HepG2 (cell line): Measurements from ENCODE around the gene MED13L. TPM values are rescaled to one million over a fixed set of nuclear protein-coding genes. Genes with fewer than 3 reads are reported as not detected.

Source experiments
- ATAC-seq: fragments of 200-7000 bp; cut with Tn5 transposase; 3 replicates; pipeline ENCODE4 v1.9.1; 2020; ENCODE audit warnings: mild to moderate bottlenecking, moderate library complexity
- BruUV-seq: library from RNA; stranded (reverse); fragments of 400-500 nt; replicated peaks from 2 replicates; lab custom pipeline; 2021; lab: Mats Ljungman, UMichigan
- CTCF ChIA-PET: fragments of 300-600 bp; formaldehyde crosslinking; extraction: SDS; loops from one replicate; lab custom pipeline; 2021; ENCODE audit warnings: low total read pairs, inconsistent platforms, low intra/inter-chr PET ratio; lab: Yijun Ruan, JAX
- POLR2A ChIA-PET: fragments of 350-600 bp; sonication (Branson Sonifier 250); formaldehyde crosslinking; loops from one replicate; lab custom pipeline; 2020; ENCODE audit warnings: antibody characterized with exemption, inconsistent platforms; lab: Yijun Ruan, JAX
- DNase-seq: peaks from one replicate; pipeline ENCODE4 v3.0.0-alpha.2; 2015; ENCODE audit warnings: low spot score
- FAIRE-seq: peaks from 3 replicates; lab custom pipeline; 2011; peaks lifted over from hg19 to GRCh38; lab: Jason Lieb, UNC
- H2AFZ ChIP-seq: one replicate; pipeline ENCODE4 v1.6.1; 2011; ENCODE audit warnings: low read length, inconsistent platforms
- H3K27ac ChIP-seq: fragments of 300-600 bp; 3 replicates; pipeline ENCODE4 v1.8.0; 2011; ENCODE audit warnings: mixed run types, mild to moderate bottlenecking, mixed read lengths, low read length, inconsistent platforms; ENCODE audit not compliant: insufficient read depth; ENCODE audit errors: extremely low read length
- H3K27me3 ChIP-seq, 2 experiments: fragments of 200-600 bp in 1 of 2; 2 replicates in 1 of 2; 3 replicates in 1 of 2; pipeline versions ENCODE4 v1.6.0 to v1.8.0; 2011; ENCODE audit warnings: low read length in 2 of 2, mild to moderate bottlenecking in 2 of 2, moderate library complexity in 2 of 2, inconsistent platforms in 1 of 2; ENCODE audit not compliant: insufficient read depth in 2 of 2, control insufficient read depth in 1 of 2
- H3K36me3 ChIP-seq, 2 experiments: fragments of 200-600 bp in 1 of 2; replicated peaks in 1 of 2; 2 replicates in 1 of 2; 3 replicates in 1 of 2; pipeline versions ENCODE4 v1.5.1 to v1.8.0; 2011; ENCODE audit warnings: low read length in 2 of 2, inconsistent platforms in 1 of 2; ENCODE audit not compliant: insufficient read depth in 2 of 2, control insufficient read depth in 1 of 2
- H3K4me1 ChIP-seq: 2 replicates; pipeline ENCODE4 v1.5.1; 2012; ENCODE audit warnings: low read length, inconsistent platforms; ENCODE audit not compliant: insufficient read depth
- H3K4me2 ChIP-seq: 2 replicates; pipeline ENCODE4 v1.6.0; 2011; ENCODE audit warnings: low read depth, low read length, inconsistent platforms
- H3K4me3 ChIP-seq, 3 experiments: fragments of 200-600 bp in 1 of 3; sonication (generic), shearing (Covaris generic) in 1 of 3; replicated peaks in 1 of 3; 2 replicates each; pipeline ENCODE4 v1.5.1; 2011 to 2016; ENCODE audit warnings: low read length in 3 of 3, inconsistent platforms in 2 of 3, low read depth in 2 of 3, mild to moderate bottlenecking in 2 of 3, control low read depth in 1 of 3, mixed read lengths in 1 of 3; ENCODE audit not compliant: insufficient read depth in 1 of 3
- H3K79me2 ChIP-seq: one replicate; pipeline ENCODE4 v1.6.1; 2011; ENCODE audit warnings: low read length, inconsistent platforms; ENCODE audit not compliant: insufficient read depth
- H3K9ac ChIP-seq: 2 replicates; pipeline ENCODE4 v1.6.0; 2011; ENCODE audit warnings: mild to moderate bottlenecking, low read depth, low read length, inconsistent platforms; ENCODE audit not compliant: insufficient read depth
- H3K9me3 ChIP-seq: 2 replicates; pipeline ENCODE4 v1.5.1; 2012; ENCODE audit warnings: mild to moderate bottlenecking, low read length
- H4K20me1 ChIP-seq: 2 replicates; pipeline ENCODE4 v1.6.0; 2011; ENCODE audit warnings: inconsistent platforms, mild to moderate bottlenecking, low read length, moderate library complexity; ENCODE audit not compliant: insufficient read depth
- FOXO1 ChIP-seq: sonication (generic); formaldehyde crosslinking; IDR thresholded peaks from 2 replicates; pipeline ENCODE4 v1.4.0; 2020; ENCODE audit warnings: missing genetic modification reagents
- ISX ChIP-seq: sonication (generic); formaldehyde crosslinking; conservative IDR thresholded peaks from 2 replicates; pipeline ENCODE4 v1.5.0; 2020; ENCODE audit warnings: missing genetic modification reagents
- JDP2 ChIP-seq: sonication (generic); formaldehyde crosslinking; IDR thresholded peaks from 2 replicates; pipeline ENCODE4 v1.8.1; 2022; ENCODE audit warnings: missing genetic modification reagents, borderline replicate concordance
- KDM1A ChIP-seq: IDR thresholded peaks from 2 replicates; pipeline ENCODE4 v1.6.1; 2016; ENCODE audit warnings: missing compliant biosample characterization
- NBN ChIP-seq: fragments of 450-650 bp; conservative IDR thresholded peaks from 2 replicates; pipeline ENCODE4 v1.6.1; 2017
- PATZ1 ChIP-seq: sonication (generic); formaldehyde crosslinking; IDR thresholded peaks from 2 replicates; pipeline ENCODE4 v1.4.0; 2020; ENCODE audit warnings: missing genetic modification reagents
- STAG1 ChIP-seq: sonication (generic); formaldehyde crosslinking; IDR thresholded peaks from 2 replicates; pipeline ENCODE4 v1.4.0; 2020; ENCODE audit warnings: missing genetic modification reagents
- ZMYM3 ChIP-seq: sonication (generic); formaldehyde crosslinking; IDR thresholded peaks from 2 replicates; pipeline ENCODE4 v1.5.1; 2020; ENCODE audit warnings: mild to moderate bottlenecking, missing genetic modification reagents
- ZNF552 ChIP-seq: sonication (generic); formaldehyde crosslinking; IDR thresholded peaks from 2 replicates; pipeline ENCODE4 v1.9.0; 2022; ENCODE audit warnings: missing genetic modification reagents, mild to moderate bottlenecking, borderline replicate concordance
- WGBS: methylation state at CpG from one replicate; pipeline ENCODE4 v1.1.6; 2017; ENCODE audit warnings: low lambda C conversion rate; 5-methylcytosine and 5-hydroxymethylcytosine counted together
- in situ Hi-C: cut with HindIII; loops from 2 replicates; pipeline ENCODE4 v1.10.0; 2017; ENCODE audit warnings: low pct_unique_long_range_greater_than_20kb; ENCODE audit not compliant: extremely low pct_ligation_motif_present
- intact Hi-C: fragments of 100-400 bp; cut with micrococcal nuclease; formaldehyde crosslinking; loops from one replicate; pipeline ENCODE4 v1.10.0; 2022; ENCODE audit not compliant: unreplicated experiment
- polyA plus RNA-seq, 8 experiments: library from polyadenylated mRNA; depleted of rRNA in 3 of 8; stranded (reverse) in 7 of 8; unstranded in 1 of 8; fragments of >200 nt; fragmentation: Illumina TruSeq in 4 of 8; extraction: Trizol in 4 of 8; gene quantifications; 2 replicates each; pipeline versions ENCODE4 v1.2.1 to v1.2.3, GENCODE V29; 2011 to 2016; ENCODE audit warnings: low read depth in 4 of 8, missing spikeins in 1 of 8, mixed read lengths in 1 of 8; ENCODE audit not compliant: insufficient read depth in 1 of 8
- total RNA-seq, 5 experiments: library from RNA; depleted of rRNA; stranded (reverse); fragments of >200 nt; fragmentation: Illumina TruSeq; extraction: Trizol; gene quantifications; 2 replicates each; pipeline ENCODE4 v1.2.3, GENCODE V29; 2016; ENCODE audit warnings: low read depth in 1 of 5
- TF ChIP-seq, protein P1 (sequence below): sonication (generic); formaldehyde crosslinking; IDR thresholded peaks from 2 replicates; pipeline ENCODE4 v1.9.0; 2021; ENCODE audit warnings: missing genetic modification reagents, mild to moderate bottlenecking, borderline replicate concordance
- TF ChIP-seq, protein P2 (sequence below): sonication (generic); formaldehyde crosslinking; IDR thresholded peaks from 2 replicates; pipeline ENCODE4 v1.5.1; 2020; ENCODE audit warnings: mild to moderate bottlenecking, missing genetic modification reagents, moderate library complexity

The MED13L gene
- total and polyA plus RNA-seq, 2 of the 13 experiments (the other 11 are each of a cell fraction or from before 2014, with no cell fraction given) = 24.8 to 38.9 TPM

DNA sequence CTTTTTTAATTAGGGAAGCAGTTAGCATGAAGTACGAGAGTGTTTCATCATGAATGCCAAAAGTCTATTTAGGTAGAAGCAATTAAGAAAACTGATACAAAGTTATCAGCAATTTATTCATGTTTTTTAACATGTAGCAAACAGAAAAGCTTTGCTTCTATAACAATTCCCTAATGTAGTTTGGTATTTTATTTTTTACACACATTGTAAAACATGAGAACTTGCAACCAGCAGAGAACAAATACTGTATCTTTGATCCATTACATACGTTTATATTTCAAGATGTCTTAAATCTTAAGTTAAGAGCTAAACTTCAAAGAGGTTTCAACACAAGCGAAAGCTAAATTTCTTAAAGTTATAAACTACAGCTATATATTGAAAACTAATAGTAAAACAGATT lies 39.3 kb downstream of the MED13L start:
- Histone ChIP-seq H3K79me2 (peaks cover 47% of the 10 kb centered on the region), H3K27me3 (no peaks in the 10 kb centered on the region), H3K4me3 (no peak overlapping the region), H4K20me1 (peaks cover 6% of the 10 kb centered on the region), H3K9me3 (no peaks in the 10 kb centered on the region), H3K27ac (no peak overlapping the region), H3K36me3 (no peaks in the 10 kb centered on the region; a peak in 1 of 5 replicates), H3K4me2 (no peak overlapping the region), H2AFZ (no peak overlapping the region), H3K9ac (no peak overlapping the region), H3K4me1 (peaks cover 8% of the 10 kb centered on the region)
- intact Hi-C loops (loop anchor here (5.0 kb wide), 1 partner anchor 241 kb away; no protein-coding TSS in a partner anchor), in situ Hi-C loops (loop anchor here (10.0 kb wide), 2 partner anchors 173 to 243 kb away; no protein-coding TSS in a partner anchor)
- CTCF ChIA-PET = no interaction called here
- DNase-seq (no peak), ATAC-seq (no peak), FAIRE-seq (no peak)
- WGBS = 95% methylated on average over 3 of the region's 3 CpGs
- POLR2A ChIA-PET = no interaction called here
- BruUV-seq = no TSS peak
- no peak for TF ChIP-seq FOXO1 (CRISPR knock-in tag)
- TF ChIP-seq ISX = no peak
- TF ChIP-seq KDM1A = no peak
- TF ChIP-seq, protein P1, sequence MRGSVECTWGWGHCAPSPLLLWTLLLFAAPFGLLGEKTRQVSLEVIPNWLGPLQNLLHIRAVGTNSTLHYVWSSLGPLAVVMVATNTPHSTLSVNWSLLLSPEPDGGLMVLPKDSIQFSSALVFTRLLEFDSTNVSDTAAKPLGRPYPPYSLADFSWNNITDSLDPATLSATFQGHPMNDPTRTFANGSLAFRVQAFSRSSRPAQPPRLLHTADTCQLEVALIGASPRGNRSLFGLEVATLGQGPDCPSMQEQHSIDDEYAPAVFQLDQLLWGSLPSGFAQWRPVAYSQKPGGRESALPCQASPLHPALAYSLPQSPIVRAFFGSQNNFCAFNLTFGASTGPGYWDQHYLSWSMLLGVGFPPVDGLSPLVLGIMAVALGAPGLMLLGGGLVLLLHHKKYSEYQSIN (CRISPR knock-in tag) = no peak
- TF ChIP-seq STAG1 (CRISPR knock-in tag) = no peak
- no peak for TF ChIP-seq JDP2
- TF ChIP-seq PATZ1 (CRISPR knock-in tag) = no peak
- no peak for TF ChIP-seq ZMYM3 (CRISPR knock-in tag)
- TF ChIP-seq, protein P2, sequence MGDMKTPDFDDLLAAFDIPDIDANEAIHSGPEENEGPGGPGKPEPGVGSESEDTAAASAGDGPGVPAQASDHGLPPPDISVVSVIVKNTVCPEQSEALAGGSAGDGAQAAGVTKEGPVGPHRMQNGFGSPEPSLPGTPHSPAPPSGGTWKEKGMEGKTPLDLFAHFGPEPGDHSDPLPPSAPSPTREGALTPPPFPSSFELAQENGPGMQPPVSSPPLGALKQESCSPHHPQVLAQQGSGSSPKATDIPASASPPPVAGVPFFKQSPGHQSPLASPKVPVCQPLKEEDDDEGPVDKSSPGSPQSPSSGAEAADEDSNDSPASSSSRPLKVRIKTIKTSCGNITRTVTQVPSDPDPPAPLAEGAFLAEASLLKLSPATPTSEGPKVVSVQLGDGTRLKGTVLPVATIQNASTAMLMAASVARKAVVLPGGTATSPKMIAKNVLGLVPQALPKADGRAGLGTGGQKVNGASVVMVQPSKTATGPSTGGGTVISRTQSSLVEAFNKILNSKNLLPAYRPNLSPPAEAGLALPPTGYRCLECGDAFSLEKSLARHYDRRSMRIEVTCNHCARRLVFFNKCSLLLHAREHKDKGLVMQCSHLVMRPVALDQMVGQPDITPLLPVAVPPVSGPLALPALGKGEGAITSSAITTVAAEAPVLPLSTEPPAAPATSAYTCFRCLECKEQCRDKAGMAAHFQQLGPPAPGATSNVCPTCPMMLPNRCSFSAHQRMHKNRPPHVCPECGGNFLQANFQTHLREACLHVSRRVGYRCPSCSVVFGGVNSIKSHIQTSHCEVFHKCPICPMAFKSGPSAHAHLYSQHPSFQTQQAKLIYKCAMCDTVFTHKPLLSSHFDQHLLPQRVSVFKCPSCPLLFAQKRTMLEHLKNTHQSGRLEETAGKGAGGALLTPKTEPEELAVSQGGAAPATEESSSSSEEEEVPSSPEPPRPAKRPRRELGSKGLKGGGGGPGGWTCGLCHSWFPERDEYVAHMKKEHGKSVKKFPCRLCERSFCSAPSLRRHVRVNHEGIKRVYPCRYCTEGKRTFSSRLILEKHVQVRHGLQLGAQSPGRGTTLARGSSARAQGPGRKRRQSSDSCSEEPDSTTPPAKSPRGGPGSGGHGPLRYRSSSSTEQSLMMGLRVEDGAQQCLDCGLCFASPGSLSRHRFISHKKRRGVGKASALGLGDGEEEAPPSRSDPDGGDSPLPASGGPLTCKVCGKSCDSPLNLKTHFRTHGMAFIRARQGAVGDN (CRISPR knock-in tag) = no peak
- TF ChIP-seq ZNF552 (CRISPR knock-in tag) = no peak
- no peak for TF ChIP-seq NBN
